NOMO-1 treated with dmso at 0.1 percent for 144 hours (cell line): ENCODE results near the gene FRYL.
"Not testable (repeated sequence)": the region's sequence is repeated elsewhere in the genome, so short reads cannot be mapped to it uniquely, and the experiment has no call there.

Source experiments
- DNase-seq: peaks from one replicate; lab custom pipeline; 2025; ENCODE audit not compliant: unreplicated experiment; lab: John Stamatoyannopoulos, UW

Gene FRYL

DNA sequence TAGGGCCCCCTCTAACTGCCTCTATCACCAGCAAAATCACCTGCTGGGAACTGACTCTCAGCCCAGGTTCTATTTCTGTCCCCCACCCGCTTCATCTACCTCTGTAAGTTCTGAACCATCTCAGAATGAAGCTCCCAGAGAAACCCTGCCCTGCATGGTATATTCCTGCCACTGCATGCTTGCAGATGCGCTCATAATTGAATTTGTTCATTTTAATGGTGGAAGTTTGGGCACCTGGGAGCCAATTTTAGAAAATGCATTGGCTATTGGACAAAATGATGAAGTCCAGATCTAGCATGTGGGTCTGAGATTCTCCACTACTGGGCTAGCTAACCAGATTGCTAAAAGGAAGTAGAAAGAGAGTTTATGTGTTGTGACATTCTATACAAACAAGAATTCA, 325.5 kb downstream of the FRYL start:
- DNase-seq: no peak

- not testable (repeated sequence) for DNase-seq
These were observed 328.4 kb downstream of the FRYL start for GRCh38 chr4:48451656-48452055.

DNA sequence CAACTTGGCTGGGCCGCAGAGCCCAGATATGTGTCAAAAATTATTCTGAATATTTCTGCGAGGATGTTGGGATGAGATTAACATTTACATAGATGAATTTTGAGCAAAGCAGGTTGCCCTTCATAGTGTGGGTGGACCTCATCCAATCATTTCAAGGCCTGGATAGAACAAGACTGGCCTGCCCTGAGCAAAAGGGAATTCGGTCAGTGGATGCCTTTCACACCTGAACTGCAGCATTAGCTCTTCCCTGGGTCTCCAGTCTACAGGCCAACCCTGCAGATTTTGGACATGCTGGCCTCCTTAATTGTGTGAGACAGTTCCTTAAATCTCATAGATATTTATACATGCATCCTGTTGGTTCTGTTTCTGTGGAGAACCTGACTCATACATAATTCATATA, 329.3 kb downstream of the FRYL start:
- no peak for DNase-seq

GRCh38 chr4:48449151-48449550, 330.9 kb downstream of the FRYL start:
- no peak for DNase-seq
